BJ (cell line): Measurements from ENCODE around the gene ATXN2. TPM values are rescaled to one million over a fixed set of nuclear protein-coding genes. Genes with fewer than 3 reads are reported as not detected.

Source experiments
- CTCF ChIA-PET: fragments of 350-600 bp; formaldehyde crosslinking; extraction: SDS; loops from one replicate; lab custom pipeline; 2021; ENCODE audit warnings: antibody characterized with exemption, inconsistent platforms; lab: Yijun Ruan, JAX
- POLR2A ChIA-PET: fragments of 300-600 bp; sonication (Branson Sonifier 250); formaldehyde crosslinking; extraction: SDS; loops from one replicate; lab custom pipeline; 2021; ENCODE audit warnings: antibody characterized with exemption; lab: Charles Lee
- DNase-seq: peaks from one replicate; pipeline ENCODE4 v3.0.0-alpha.2; 2011; ENCODE audit warnings: low read depth
- H3K27me3 ChIP-seq: 2 replicates; pipeline ENCODE4 v1.6.0; 2011; ENCODE audit warnings: low read length; ENCODE audit not compliant: control insufficient read depth, insufficient read depth
- H3K36me3 ChIP-seq: 2 replicates; pipeline ENCODE4 v1.5.1; 2011; ENCODE audit warnings: low read length; ENCODE audit not compliant: control insufficient read depth, insufficient read depth
- H3K4me3 ChIP-seq: 2 replicates; pipeline ENCODE4 v1.5.1; 2011; ENCODE audit warnings: low read depth, mild to moderate bottlenecking, control low read depth, low read length
- CTCF ChIP-seq: IDR thresholded peaks from 2 replicates; pipeline ENCODE4 v1.5.1; 2011; ENCODE audit warnings: low read depth, mild to moderate bottlenecking, control low read depth, inconsistent platforms, low read length, moderate library complexity; ENCODE audit not compliant: insufficient read depth
- polyA plus RNA-seq: library from polyadenylated mRNA; depleted of rRNA; stranded (reverse); fragments of >200 nt; gene quantifications from 2 replicates; pipeline ENCODE4 v1.2.3, GENCODE V29; 2011

The ATXN2 gene
- polyA plus RNA-seq, 1 experiment: 30.3 TPM

- no peak for TF ChIP-seq CTCF
- POLR2A ChIA-PET: no interaction called here
- Histone ChIP-seq H3K4me3 (no peak overlapping the region), H3K27me3 (no peaks in the 10 kb centered on the region), H3K36me3 (peaks cover 24% of the 10 kb centered on the region)
- no peak for DNase-seq
- CTCF ChIA-PET: interaction anchor here (1.3 to 9.4 kb wide), 4 partner anchors 9 to 61 kb away, joined by 3 to 86 read pairs (median 4); no protein-coding TSS in a partner anchor
These were observed 142.0 kb downstream of the ATXN2 start for GRCh38 chr12:111457071-111457470.

GRCh38 chr12:111455448-111456320, 143.4 kb downstream of the ATXN2 start:
- peaks cover 25% of the 10 kb centered on the region for H3K36me3 ChIP-seq
- POLR2A ChIA-PET: no interaction called here
- no peak overlapping the region for H3K4me3 ChIP-seq
- CTCF ChIA-PET: interaction anchor here (0.9 to 9.4 kb wide), 4 partner anchors 45 to 214 kb away, joined by 3 to 86 read pairs (median 4); no protein-coding TSS in a partner anchor
- no peak for TF ChIP-seq CTCF
- no peak for DNase-seq
- no peaks in the 10 kb centered on the region for H3K27me3 ChIP-seq

GRCh38 chr12:111454716-111455447, 144.2 kb downstream of the ATXN2 start:
- POLR2A ChIA-PET: no interaction called here
- CTCF ChIA-PET: interaction anchor here (0.6 to 9.4 kb wide), 4 partner anchors 35 to 218 kb away, joined by 3 to 86 read pairs (median 4); no protein-coding TSS in a partner anchor
- Histone ChIP-seq H3K27me3 (no peaks in the 10 kb centered on the region), H3K36me3 (peaks cover 28% of the 10 kb centered on the region), H3K4me3 (no peak overlapping the region)
- TF ChIP-seq CTCF: no peak
- no peak for DNase-seq

- ChIA-PET POLR2A (no interaction called here), CTCF (interaction anchor here (0.6 to 9.4 kb wide), 4 partner anchors 36 to 218 kb away, joined by 3 to 86 read pairs (median 4); no protein-coding TSS in a partner anchor)
- Histone ChIP-seq H3K36me3 (peaks cover 28% of the 10 kb centered on the region), H3K27me3 (no peaks in the 10 kb centered on the region), H3K4me3 (no peak overlapping the region)
- no peak for TF ChIP-seq CTCF
- no peak for DNase-seq
These were observed 144.8 kb downstream of the ATXN2 start for GRCh38 chr12:111454311-111454710.
